Mucosa of descending colon (tissue), 3 donors: ENCODE measurements around the gene ARRB1. TPM values are rescaled to one million over a fixed set of nuclear protein-coding genes. Genes with fewer than 3 reads are reported as not detected.

Experiments
- ATAC-seq: fragments of 200-7000 bp; cut with Tn5 transposase; one replicate; pipeline ENCODE4 v1.9.1; 2020; ENCODE audit warnings: mild to moderate bottlenecking, moderate library complexity
- DNase-seq, 3 donors: peaks; one replicate each; pipeline ENCODE4 v3.0.0-alpha.2; 2020
- H3K36me3 ChIP-seq: fragments of 200-600 bp; one replicate; pipeline ENCODE4 v1.8.0; 2021; ENCODE audit warnings: low read depth, mild to moderate bottlenecking
- H3K4me1 ChIP-seq: fragments of 200-600 bp; one replicate; pipeline ENCODE4 v1.8.0; 2021; ENCODE audit warnings: low read depth, mild to moderate bottlenecking
- H3K4me3 ChIP-seq: fragments of 200-600 bp; one replicate; pipeline ENCODE4 v1.8.0; 2021; ENCODE audit warnings: mild to moderate bottlenecking
- H3K9me3 ChIP-seq: fragments of 200-600 bp; one replicate; pipeline ENCODE4 v1.8.0; 2021; ENCODE audit warnings: mild to moderate bottlenecking
- intact Hi-C, 2 donors: fragments of 100-400 bp; cut with DNase I in 1 of 2; cut with micrococcal nuclease in 1 of 2; formaldehyde crosslinking; loops; one replicate each; pipeline versions ENCODE4 v1.11.0 to v1.11.1; 2022; cut with DNase I, micrococcal nuclease
- total RNA-seq, 3 donors: library from RNA; stranded (reverse); fragmentation: NEBNext Ultra II Directional in 2 of 3; extraction: Animal tissue kit (Norgen Biotek cat#: 25700) in 2 of 3; gene quantifications; one replicate each; pipeline versions ENCODE4 v1.2.1 to v1.2.4, GENCODE V29; 2021 to 2023
- TF ChIP-seq, protein P1 (sequence below): fragments of 200-600 bp; IDR thresholded peaks from one replicate; pipeline ENCODE4 v1.8.0; 2022; ENCODE audit warnings: antibody characterized with exemption, mild to moderate bottlenecking
- donor health status: DM: no; HTN: no; CAD: no; lungs with moderate emphysema.
- donor health status: DM: no; HTN: no; CAD: no.
- donor health status: DM: no; HTN: yes; CAD: no.

ARRB1 gene
- total RNA-seq, 3 donors from 2014 or later = 76.7 to 128 (median 121) TPM

- TF ChIP-seq, protein P1, sequence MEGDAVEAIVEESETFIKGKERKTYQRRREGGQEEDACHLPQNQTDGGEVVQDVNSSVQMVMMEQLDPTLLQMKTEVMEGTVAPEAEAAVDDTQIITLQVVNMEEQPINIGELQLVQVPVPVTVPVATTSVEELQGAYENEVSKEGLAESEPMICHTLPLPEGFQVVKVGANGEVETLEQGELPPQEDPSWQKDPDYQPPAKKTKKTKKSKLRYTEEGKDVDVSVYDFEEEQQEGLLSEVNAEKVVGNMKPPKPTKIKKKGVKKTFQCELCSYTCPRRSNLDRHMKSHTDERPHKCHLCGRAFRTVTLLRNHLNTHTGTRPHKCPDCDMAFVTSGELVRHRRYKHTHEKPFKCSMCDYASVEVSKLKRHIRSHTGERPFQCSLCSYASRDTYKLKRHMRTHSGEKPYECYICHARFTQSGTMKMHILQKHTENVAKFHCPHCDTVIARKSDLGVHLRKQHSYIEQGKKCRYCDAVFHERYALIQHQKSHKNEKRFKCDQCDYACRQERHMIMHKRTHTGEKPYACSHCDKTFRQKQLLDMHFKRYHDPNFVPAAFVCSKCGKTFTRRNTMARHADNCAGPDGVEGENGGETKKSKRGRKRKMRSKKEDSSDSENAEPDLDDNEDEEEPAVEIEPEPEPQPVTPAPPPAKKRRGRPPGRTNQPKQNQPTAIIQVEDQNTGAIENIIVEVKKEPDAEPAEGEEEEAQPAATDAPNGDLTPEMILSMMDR = no peak
- no peak overlapping the region for H3K4me3 ChIP-seq
- H3K4me1 ChIP-seq = peaks cover 22% of the 10 kb centered on the region
- ATAC-seq = no peak
- no peaks in the 10 kb centered on the region for H3K36me3 ChIP-seq
- no peak for DNase-seq
- no peaks in the 10 kb centered on the region for H3K9me3 ChIP-seq
- intact Hi-C loops = loop anchor here (5.0 to 10.0 kb wide), 2 partner anchors 65 to 108 kb away; no protein-coding TSS in a partner anchor
These were observed 38.5 kb upstream of the ARRB1 start for GRCh38 chr11:75389925-75390324.

DNA sequence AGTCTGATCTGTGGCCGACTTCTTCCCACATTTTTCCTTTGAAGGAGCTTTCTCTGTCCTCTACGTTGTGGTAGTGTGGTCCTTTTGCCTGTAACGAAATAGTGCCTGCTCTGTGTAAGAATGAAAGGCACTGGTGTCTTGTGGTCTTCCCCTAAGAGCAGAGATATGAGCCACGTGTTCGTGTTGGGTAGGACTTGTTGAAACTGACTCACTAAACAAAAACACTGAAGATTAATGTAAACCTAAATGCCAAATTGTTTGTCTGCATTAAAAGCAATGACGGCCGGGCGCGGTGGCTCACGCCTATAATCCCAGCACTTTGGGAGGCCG lies 37.8 kb upstream of the ARRB1 start:
- DNase-seq = no peak
- Histone ChIP-seq H3K36me3 (no peaks in the 10 kb centered on the region), H3K4me1 (peaks cover 28% of the 10 kb centered on the region), H3K4me3 (no peak overlapping the region), H3K9me3 (no peaks in the 10 kb centered on the region)
- intact Hi-C loops = loop anchor here (5.0 to 10.0 kb wide), 2 partner anchors 64 to 107 kb away; no protein-coding TSS in a partner anchor
- no peak for ATAC-seq
- TF ChIP-seq, protein P1 = no peak

GRCh38 chr11:75388386-75389275 lies 37.2 kb upstream of the ARRB1 start:
- intact Hi-C loops = loop anchor here (5.0 to 10.0 kb wide), 2 partner anchors 64 to 106 kb away; no protein-coding TSS in a partner anchor
- TF ChIP-seq, protein P1 = peak; percentile 73
- peaks cover 30% of the 10 kb centered on the region for H3K4me1 ChIP-seq
- DNase-seq = peak; percentile 76 to 84 (median 83)
- no peaks in the 10 kb centered on the region for H3K36me3 ChIP-seq
- H3K4me3 ChIP-seq = no peak overlapping the region
- ATAC-seq = peak; percentile 62
- H3K9me3 ChIP-seq = no peaks in the 10 kb centered on the region

- DNase-seq (no peak), ATAC-seq (no peak)
- no peak overlapping the region for H3K4me3 ChIP-seq
- no peaks in the 10 kb centered on the region for H3K36me3 ChIP-seq
- H3K9me3 ChIP-seq = no peaks in the 10 kb centered on the region
- TF ChIP-seq, protein P1 = no peak
- intact Hi-C loops = loop anchor here (5.0 to 10.0 kb wide), 2 partner anchors 63 to 106 kb away; no protein-coding TSS in a partner anchor
- H3K4me1 ChIP-seq = peaks cover 30% of the 10 kb centered on the region
These were observed 36.4 kb upstream of the ARRB1 start for GRCh38 chr11:75387736-75388294.

- intact Hi-C loops = loop anchor here (5.0 to 10.0 kb wide), 2 partner anchors 62 to 105 kb away; no protein-coding TSS in a partner anchor
These were observed 35.6 kb upstream of the ARRB1 start for GRCh38 chr11:75386942-75387630.

More at GRCh38 chr11:75386942-75387630, 35.6 kb upstream of the ARRB1 start:
- Histone ChIP-seq H3K4me1 (peaks cover 30% of the 10 kb centered on the region), H3K36me3 (no peaks in the 10 kb centered on the region), H3K9me3 (no peaks in the 10 kb centered on the region), H3K4me3 (no peak overlapping the region)
- TF ChIP-seq, protein P1 = no peak
- DNase-seq (peak in 1 of 3 donors; percentile 50), ATAC-seq (peak; percentile 64)
